Measurements from ENCODE around the gene PRKCE.

The PRKCE gene

DNA sequence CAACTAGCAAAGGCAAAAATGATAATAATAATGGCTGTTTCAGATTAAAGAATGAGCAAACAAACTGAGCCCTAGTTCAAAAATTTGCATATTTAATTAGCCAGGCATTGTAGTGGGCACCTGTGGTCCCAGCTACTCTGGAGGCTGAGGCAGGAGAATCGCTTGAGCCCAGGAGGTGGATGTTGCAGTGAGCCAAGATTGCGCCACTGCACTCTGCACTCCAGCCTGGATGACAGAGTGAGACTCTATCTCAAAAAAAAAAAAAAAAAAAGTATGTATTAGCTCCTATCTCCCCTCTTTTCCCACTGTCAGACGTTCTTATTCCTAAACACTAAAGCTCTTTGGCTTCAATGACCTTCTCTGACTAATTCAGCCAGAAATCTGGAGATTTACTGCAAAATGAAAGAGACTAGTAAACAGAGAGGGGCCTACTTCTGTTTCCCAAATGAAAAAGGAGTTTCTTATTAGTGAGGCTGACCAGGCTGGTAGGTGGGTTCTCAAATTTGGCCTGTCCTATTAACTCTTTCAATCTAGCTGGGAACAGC lies 36.5 kb upstream of the PRKCE start:
- no peak overlapping the region for H2AK5ac ChIP-seq (ENCODE audit: low read length)
- no peak overlapping the region for H3K18ac ChIP-seq (ENCODE audit: low read length)
- H4K5ac ChIP-seq (ENCODE audit: low read length): no peak overlapping the region
- no peaks in the 10 kb centered on the region for H3K4me1 ChIP-seq (ENCODE audit: control insufficient read depth, low read depth, low read length)
- H3K4ac ChIP-seq (ENCODE audit: low read depth, low read length): no peak overlapping the region
- H3K36me3 ChIP-seq (ENCODE audit: control insufficient read depth, insufficient read depth, low read length): no peaks in the 10 kb centered on the region
- no peak overlapping the region for H3K23ac ChIP-seq (ENCODE audit: low read length)
- no peak overlapping the region for H3K4me3 ChIP-seq (ENCODE audit: low read length)
- no peak overlapping the region for H3K9ac ChIP-seq (ENCODE audit: low read length)
- no peak for DNase-seq
- no peak overlapping the region for H2BK5ac ChIP-seq (ENCODE audit: low read length)
- H3K4me2 ChIP-seq (ENCODE audit: low read length): no peak overlapping the region
- peaks cover 3% of the 10 kb centered on the region for H3K79me2 ChIP-seq (ENCODE audit: control insufficient read depth, insufficient read depth, low read length)
- no peaks in the 10 kb centered on the region for H3K27me3 ChIP-seq (ENCODE audit: insufficient read depth, low read length, poor library complexity)
- H2BK120ac ChIP-seq (ENCODE audit: low read depth, low read length): no peak overlapping the region
- H2BK15ac ChIP-seq (replicated peaks; ENCODE audit: low read depth): no peak overlapping the region
- H3K79me1 ChIP-seq (ENCODE audit: low read length): peaks cover 2% of the 10 kb centered on the region
- no peak overlapping the region for H3K56ac ChIP-seq (ENCODE audit: low read length)
- no CpG with 5 or more reads among the region's 3 CpGs for WGBS (ENCODE audit: extremely low coverage, insufficient coverage, low lambda C conversion rate)
- no peak overlapping the region for H3K27ac ChIP-seq (ENCODE audit: low read depth, low read length)
- no peak overlapping the region for H4K8ac ChIP-seq (ENCODE audit: low read depth, low read length)

GRCh38 chr2:45616658-45617411 lies 34.6 kb upstream of the PRKCE start:
- Histone ChIP-seq H3K18ac (ENCODE audit: low read length) (no peak overlapping the region), H3K4me1 (ENCODE audit: control insufficient read depth, low read depth, low read length) (no peaks in the 10 kb centered on the region), H3K9ac (ENCODE audit: low read length) (no peak overlapping the region), H2BK15ac (replicated peaks; ENCODE audit: low read depth) (no peak overlapping the region), H3K23ac (ENCODE audit: low read length) (no peak overlapping the region), H3K79me2 (ENCODE audit: control insufficient read depth, insufficient read depth, low read length) (no peaks in the 10 kb centered on the region), H3K79me1 (ENCODE audit: low read length) (no peaks in the 10 kb centered on the region), H3K4ac (ENCODE audit: low read depth, low read length) (no peak overlapping the region), H2BK5ac (ENCODE audit: low read length) (no peak overlapping the region), H2AK5ac (ENCODE audit: low read length) (no peak overlapping the region), H3K36me3 (ENCODE audit: control insufficient read depth, insufficient read depth, low read length) (no peaks in the 10 kb centered on the region), H3K27ac (ENCODE audit: low read depth, low read length) (no peak overlapping the region), H3K4me3 (ENCODE audit: low read length) (no peak overlapping the region), H4K5ac (ENCODE audit: low read length) (no peak overlapping the region), H3K27me3 (ENCODE audit: insufficient read depth, low read length, poor library complexity) (no peaks in the 10 kb centered on the region), H3K56ac (ENCODE audit: low read length) (no peak overlapping the region), H2BK120ac (ENCODE audit: low read depth, low read length) (no peak overlapping the region), H3K4me2 (ENCODE audit: low read length) (no peak overlapping the region), H4K8ac (ENCODE audit: low read depth, low read length) (no peak overlapping the region)
- DNase-seq: no peak
- no CpG with 5 or more reads among the region's 4 CpGs for WGBS (ENCODE audit: extremely low coverage, insufficient coverage, low lambda C conversion rate)

- no peaks in the 10 kb centered on the region for H3K4me1 ChIP-seq (ENCODE audit: control insufficient read depth, low read depth, low read length)
- no peak overlapping the region for H4K8ac ChIP-seq (ENCODE audit: low read depth, low read length)
- H2BK120ac ChIP-seq (ENCODE audit: low read depth, low read length): no peak overlapping the region
- no peaks in the 10 kb centered on the region for H3K79me2 ChIP-seq (ENCODE audit: control insufficient read depth, insufficient read depth, low read length)
- no peak overlapping the region for H3K9ac ChIP-seq (ENCODE audit: low read length)
- H3K27me3 ChIP-seq (ENCODE audit: insufficient read depth, low read length, poor library complexity): no peaks in the 10 kb centered on the region
- H3K4ac ChIP-seq (ENCODE audit: low read depth, low read length): no peak overlapping the region
- no peak overlapping the region for H3K4me3 ChIP-seq (ENCODE audit: low read length)
- H2BK5ac ChIP-seq (ENCODE audit: low read length): no peak overlapping the region
- WGBS (ENCODE audit: extremely low coverage, insufficient coverage, low lambda C conversion rate): no CpG with 5 or more reads among the region's 2 CpGs
- no peak overlapping the region for H3K56ac ChIP-seq (ENCODE audit: low read length)
- H4K5ac ChIP-seq (ENCODE audit: low read length): no peak overlapping the region
- H3K79me1 ChIP-seq (ENCODE audit: low read length): no peaks in the 10 kb centered on the region
- H3K36me3 ChIP-seq (ENCODE audit: control insufficient read depth, insufficient read depth, low read length): no peaks in the 10 kb centered on the region
- H3K18ac ChIP-seq (ENCODE audit: low read length): no peak overlapping the region
- H2BK15ac ChIP-seq (replicated peaks; ENCODE audit: low read depth): no peak overlapping the region
- DNase-seq: no peak
- H2AK5ac ChIP-seq (ENCODE audit: low read length): no peak overlapping the region
- no peak overlapping the region for H3K23ac ChIP-seq (ENCODE audit: low read length)
- no peak overlapping the region for H3K4me2 ChIP-seq (ENCODE audit: low read length)
- H3K27ac ChIP-seq (ENCODE audit: low read depth, low read length): no peak overlapping the region
Observed at GRCh38 chr2:45617496-45617895, 34.0 kb upstream of the PRKCE start.

DNA sequence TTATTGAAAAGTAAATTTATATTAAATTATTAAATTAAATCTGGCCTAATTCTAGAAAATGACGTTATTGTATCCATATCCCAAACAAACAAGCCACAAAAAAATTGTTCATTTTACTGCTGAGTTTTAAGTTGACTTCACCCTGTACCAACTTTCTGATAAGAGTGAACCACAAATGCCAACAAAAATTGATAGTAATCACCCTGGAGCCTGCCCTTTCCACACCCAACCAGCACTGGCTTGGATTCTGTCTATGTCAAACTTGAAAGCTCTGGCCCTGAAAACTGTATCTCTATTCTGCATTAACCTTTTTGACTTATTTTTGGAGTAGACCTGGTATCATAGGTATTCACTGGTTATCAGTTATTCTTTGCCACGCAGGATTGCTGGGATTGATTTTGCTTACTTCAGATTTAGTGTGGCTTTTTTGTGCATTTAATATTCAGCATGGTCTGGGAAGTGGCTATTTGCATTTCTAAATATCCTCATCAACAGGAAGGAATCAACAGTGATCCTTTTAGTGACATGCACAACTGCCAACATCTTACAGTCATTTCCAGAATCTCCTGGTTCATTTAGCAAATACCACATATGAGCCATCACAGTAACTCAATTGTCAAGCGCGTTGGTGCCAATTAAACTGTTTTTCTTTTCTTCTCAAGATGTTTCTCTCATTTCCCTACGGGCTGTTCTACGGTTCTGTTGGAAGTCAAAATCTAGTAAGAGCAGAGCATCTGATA lies 29.0 kb upstream of the PRKCE start:
- H2AK5ac ChIP-seq (ENCODE audit: low read length): no peak overlapping the region

DNA sequence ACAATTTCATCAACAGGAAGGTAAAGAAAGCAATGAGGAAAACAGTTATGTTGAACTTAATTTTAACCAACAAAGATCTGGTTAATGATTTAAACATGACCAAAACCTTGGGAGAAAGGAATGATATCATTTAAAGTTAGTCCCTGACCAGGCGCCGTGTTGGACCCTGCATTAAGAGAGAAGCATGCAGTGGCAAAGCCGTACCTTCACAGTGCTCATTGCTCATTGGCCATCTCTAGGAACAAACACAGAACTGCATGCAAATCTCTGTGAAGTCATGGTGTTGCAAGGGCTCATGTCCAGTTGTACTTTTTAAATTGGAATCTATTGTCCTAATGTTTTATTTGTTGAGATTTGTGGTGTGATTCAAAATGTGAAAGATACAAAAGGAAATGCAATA lies 28.4 kb upstream of the PRKCE start:
- WGBS (ENCODE audit: extremely low coverage, insufficient coverage, low lambda C conversion rate): no CpG with 5 or more reads among the region's 3 CpGs

More for the DNA sequence above, 29.0 kb upstream of the PRKCE start:
- no peak overlapping the region for H3K4ac ChIP-seq (ENCODE audit: low read depth, low read length)
- H3K56ac ChIP-seq (ENCODE audit: low read length): no peak overlapping the region
- H3K4me1 ChIP-seq (ENCODE audit: control insufficient read depth, low read depth, low read length): no peaks in the 10 kb centered on the region
- H3K4me3 ChIP-seq (ENCODE audit: low read length): no peak overlapping the region
- H3K79me1 ChIP-seq (ENCODE audit: low read length): no peaks in the 10 kb centered on the region
- WGBS (ENCODE audit: extremely low coverage, insufficient coverage, low lambda C conversion rate): no CpG with 5 or more reads among the region's 6 CpGs
- H2BK15ac ChIP-seq (replicated peaks; ENCODE audit: low read depth): no peak overlapping the region
- H3K27ac ChIP-seq (ENCODE audit: low read depth, low read length): no peak overlapping the region
- H2BK5ac ChIP-seq (ENCODE audit: low read length): no peak overlapping the region
- H3K9ac ChIP-seq (ENCODE audit: low read length): no peak overlapping the region
- H4K8ac ChIP-seq (ENCODE audit: low read depth, low read length): no peak overlapping the region
- H3K27me3 ChIP-seq (ENCODE audit: insufficient read depth, low read length, poor library complexity): no peaks in the 10 kb centered on the region
- H3K79me2 ChIP-seq (ENCODE audit: control insufficient read depth, insufficient read depth, low read length): no peaks in the 10 kb centered on the region
- no peak overlapping the region for H2BK120ac ChIP-seq (ENCODE audit: low read depth, low read length)
- H3K23ac ChIP-seq (ENCODE audit: low read length): no peak overlapping the region
- H3K36me3 ChIP-seq (ENCODE audit: control insufficient read depth, insufficient read depth, low read length): no peaks in the 10 kb centered on the region
- no peak overlapping the region for H3K18ac ChIP-seq (ENCODE audit: low read length)
- no peak overlapping the region for H4K5ac ChIP-seq (ENCODE audit: low read length)
- H3K4me2 ChIP-seq (ENCODE audit: low read length): no peak overlapping the region
- DNase-seq: no peak

More for the DNA sequence above, 28.4 kb upstream of the PRKCE start:
- H3K18ac ChIP-seq (ENCODE audit: low read length): no peak overlapping the region
- H3K27me3 ChIP-seq (ENCODE audit: insufficient read depth, low read length, poor library complexity): no peaks in the 10 kb centered on the region
- no peak overlapping the region for H4K5ac ChIP-seq (ENCODE audit: low read length)
- no peaks in the 10 kb centered on the region for H3K36me3 ChIP-seq (ENCODE audit: control insufficient read depth, insufficient read depth, low read length)
- DNase-seq: no peak
- H3K4ac ChIP-seq (ENCODE audit: low read depth, low read length): no peak overlapping the region
- H3K79me1 ChIP-seq (ENCODE audit: low read length): no peaks in the 10 kb centered on the region
- H3K4me2 ChIP-seq (ENCODE audit: low read length): no peak overlapping the region
- no peak overlapping the region for H2BK5ac ChIP-seq (ENCODE audit: low read length)
- H3K79me2 ChIP-seq (ENCODE audit: control insufficient read depth, insufficient read depth, low read length): no peaks in the 10 kb centered on the region
- H3K56ac ChIP-seq (ENCODE audit: low read length): no peak overlapping the region
- H3K4me1 ChIP-seq (ENCODE audit: control insufficient read depth, low read depth, low read length): no peaks in the 10 kb centered on the region
- no peak overlapping the region for H2BK120ac ChIP-seq (ENCODE audit: low read depth, low read length)
- H2BK15ac ChIP-seq (replicated peaks; ENCODE audit: low read depth): no peak overlapping the region
- H3K4me3 ChIP-seq (ENCODE audit: low read length): no peak overlapping the region
- no peak overlapping the region for H3K9ac ChIP-seq (ENCODE audit: low read length)
- no peak overlapping the region for H3K23ac ChIP-seq (ENCODE audit: low read length)
- H3K27ac ChIP-seq (ENCODE audit: low read depth, low read length): no peak overlapping the region
- no peak overlapping the region for H2AK5ac ChIP-seq (ENCODE audit: low read length)
- H4K8ac ChIP-seq (ENCODE audit: low read depth, low read length): no peak overlapping the region
